Liver (tissue), 3 donors: ENCODE measurements around the gene PLS1.
"Not testable (repeated sequence)": the region's sequence is repeated elsewhere in the genome, so short reads cannot be mapped to it uniquely, and the experiment has no call there.

ENCODE experiments used
- ATF3 ChIP-seq: IDR thresholded peaks from 2 replicates; pipeline ENCODE4 v1.6.1; 2016; ENCODE audit warnings: antibody characterized with exemption
- CTCF ChIP-seq: fragments of 150-350 bp; IDR thresholded peaks from 2 replicates; pipeline ENCODE4 v1.5.1; 2017; ENCODE audit warnings: improper control_type of control experiment, low read depth, low read length; ENCODE audit not compliant: missing input control
- EGR1 ChIP-seq, 2 donors: IDR thresholded peaks; 2 replicates each; pipeline ENCODE4 v1.6.1; 2016 to 2018; ENCODE audit warnings: antibody characterized with exemption in 2 of 2, low read depth in 2 of 2
- GABPA ChIP-seq, 2 donors: IDR thresholded peaks in 1 of 2; conservative IDR thresholded peaks in 1 of 2; 2 replicates each; pipeline ENCODE4 v1.6.1; 2016; ENCODE audit warnings: antibody characterized with exemption in 2 of 2, mild to moderate bottlenecking in 1 of 2, moderate library complexity in 1 of 2
- HNF4A ChIP-seq, 2 donors: conservative IDR thresholded peaks; 2 replicates each; pipeline ENCODE4 v1.6.1; 2016; ENCODE audit warnings: antibody characterized with exemption in 2 of 2, mild to moderate bottlenecking in 2 of 2
- JUND ChIP-seq, 2 donors: IDR thresholded peaks; 2 replicates each; pipeline ENCODE4 v1.6.1; 2016; ENCODE audit warnings: antibody characterized with exemption in 2 of 2
- RAD21 ChIP-seq, 2 donors: IDR thresholded peaks; 2 replicates each; pipeline ENCODE4 v1.6.1; 2016; ENCODE audit warnings: antibody characterized with exemption in 2 of 2, mild to moderate bottlenecking in 2 of 2
- REST ChIP-seq: IDR thresholded peaks from 2 replicates; pipeline ENCODE4 v1.6.1; 2016; ENCODE audit warnings: antibody characterized with exemption, mild to moderate bottlenecking
- TAF1 ChIP-seq: conservative IDR thresholded peaks from 2 replicates; pipeline ENCODE4 v1.6.1; 2016; ENCODE audit warnings: antibody characterized with exemption, mild to moderate bottlenecking
- TF ChIP-seq, protein P1 (sequence below): IDR thresholded peaks from 2 replicates; pipeline ENCODE4 v1.6.1; 2016; ENCODE audit warnings: antibody characterized with exemption
- donor health status: healthy.
- donor health status: healthy.

DNA sequence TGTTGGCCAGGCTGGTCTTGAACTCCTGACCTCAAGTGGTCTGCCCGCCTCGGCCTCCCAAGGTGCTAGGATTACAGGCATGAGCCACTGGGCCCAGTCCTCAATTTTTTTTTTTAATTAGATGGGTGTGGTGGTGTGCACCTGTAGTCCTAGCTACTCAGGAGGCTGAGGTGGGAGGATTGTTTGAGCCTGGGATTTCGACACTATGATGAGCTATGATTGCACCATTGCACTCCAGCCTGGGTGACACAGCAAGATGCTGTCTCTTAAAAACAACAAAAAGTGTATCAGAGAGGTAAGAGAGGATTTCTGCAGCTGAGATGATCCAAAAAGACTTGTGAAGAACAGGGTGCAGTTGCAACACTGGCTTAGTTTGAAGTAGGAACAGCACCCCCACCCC lies 118.7 kb downstream of the PLS1 start:
- not testable (repeated sequence) for TF ChIP-seq HNF4A (conservative IDR thresholded peaks at IDR 0.05); CTCF; ATF3; JUND (IDR thresholded peaks at IDR 0.05); GABPA (IDR thresholded peaks at IDR 0.05 in 1 of 2, conservative IDR thresholded peaks at IDR 0.05 in 1 of 2); RAD21 (IDR thresholded peaks at IDR 0.05); TAF1; EGR1 (IDR thresholded peaks at IDR 0.05; ENCODE audit: low read depth in 2 of 2); REST
- TF ChIP-seq, protein P1, sequence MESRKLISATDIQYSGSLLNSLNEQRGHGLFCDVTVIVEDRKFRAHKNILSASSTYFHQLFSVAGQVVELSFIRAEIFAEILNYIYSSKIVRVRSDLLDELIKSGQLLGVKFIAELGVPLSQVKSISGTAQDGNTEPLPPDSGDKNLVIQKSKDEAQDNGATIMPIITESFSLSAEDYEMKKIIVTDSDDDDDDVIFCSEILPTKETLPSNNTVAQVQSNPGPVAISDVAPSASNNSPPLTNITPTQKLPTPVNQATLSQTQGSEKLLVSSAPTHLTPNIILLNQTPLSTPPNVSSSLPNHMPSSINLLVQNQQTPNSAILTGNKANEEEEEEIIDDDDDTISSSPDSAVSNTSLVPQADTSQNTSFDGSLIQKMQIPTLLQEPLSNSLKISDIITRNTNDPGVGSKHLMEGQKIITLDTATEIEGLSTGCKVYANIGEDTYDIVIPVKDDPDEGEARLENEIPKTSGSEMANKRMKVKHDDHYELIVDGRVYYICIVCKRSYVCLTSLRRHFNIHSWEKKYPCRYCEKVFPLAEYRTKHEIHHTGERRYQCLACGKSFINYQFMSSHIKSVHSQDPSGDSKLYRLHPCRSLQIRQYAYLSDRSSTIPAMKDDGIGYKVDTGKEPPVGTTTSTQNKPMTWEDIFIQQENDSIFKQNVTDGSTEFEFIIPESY, result not testable (repeated sequence)
